OCI-LY7 (cell line): ENCODE results near the gene DHCR7. TPM values are rescaled to one million over a fixed set of nuclear protein-coding genes. Genes with fewer than 3 reads are reported as not detected.

Experiments
- BruUV-seq: library from RNA; stranded (reverse); fragments of 400-500 nt; replicated peaks from 2 replicates; lab custom pipeline; 2021; lab: Mats Ljungman, UMichigan
- CTCF ChIA-PET: fragments of 300-600 bp; sonication (Branson Sonifier 250); formaldehyde crosslinking; loops from one replicate; lab custom pipeline; 2022; ENCODE audit warnings: antibody characterized with exemption; ENCODE audit not compliant: unreplicated experiment; lab: Charles Lee
- POLR2A ChIA-PET: fragments of 300-600 bp; sonication (Branson Sonifier 250); formaldehyde crosslinking; loops from one replicate; lab custom pipeline; 2022; ENCODE audit warnings: antibody characterized with exemption; lab: Charles Lee
- DNase-seq: peaks from one replicate; pipeline ENCODE4 v3.0.0-alpha.2; 2015; ENCODE audit warnings: low spot score
- H2AFZ ChIP-seq: fragments of 200-600 bp; sonication (generic), shearing (Covaris generic); 2 replicates; pipeline ENCODE4 v1.6.1; 2014; ENCODE audit warnings: mild to moderate bottlenecking, antibody characterized with exemption, low read length, moderate library complexity
- H3K27ac ChIP-seq: fragments of 200-600 bp; sonication (generic); 2 replicates; pipeline ENCODE4 v1.5.1; 2014; ENCODE audit warnings: mixed run types, low read depth, mild to moderate bottlenecking, moderate library complexity, low read length, inconsistent platforms; ENCODE audit not compliant: poor library complexity, severe bottlenecking
- H3K36me3 ChIP-seq: fragments of 200-600 bp; sonication (generic); 2 replicates; pipeline ENCODE4 v1.6.1; 2014; ENCODE audit warnings: mild to moderate bottlenecking, antibody characterized with exemption, low read length, moderate library complexity, mixed read lengths; ENCODE audit not compliant: insufficient read depth
- H3K4me1 ChIP-seq: fragments of 200-600 bp; sonication (generic); 2 replicates; pipeline ENCODE4 v1.5.1; 2014; ENCODE audit warnings: mild to moderate bottlenecking, low read length; ENCODE audit not compliant: insufficient read depth, poor library complexity, severe bottlenecking
- H3K4me2 ChIP-seq: fragments of 200-600 bp; sonication (generic); 2 replicates; pipeline ENCODE4 v1.6.1; 2014; ENCODE audit warnings: mild to moderate bottlenecking, low read length
- H3K4me3 ChIP-seq: fragments of 200-600 bp; sonication (generic); 2 replicates; pipeline ENCODE4 v1.5.1; 2014; ENCODE audit warnings: mild to moderate bottlenecking, low read depth, low read length; ENCODE audit not compliant: poor library complexity, severe bottlenecking
- H3K79me2 ChIP-seq: fragments of 200-600 bp; sonication (generic); 2 replicates; pipeline ENCODE4 v1.6.1; 2016; ENCODE audit warnings: low read depth, mild to moderate bottlenecking, low read length, moderate library complexity, mixed read lengths; ENCODE audit not compliant: insufficient read depth
- H3K9me2 ChIP-seq: fragments of 200-600 bp; sonication (generic); 2 replicates; pipeline ENCODE4 v1.6.1; 2016; ENCODE audit warnings: mild to moderate bottlenecking, low read length, mixed read lengths; ENCODE audit not compliant: insufficient read depth
- H3K9me3 ChIP-seq: fragments of 200-600 bp; sonication (generic); 2 replicates; pipeline ENCODE4 v1.6.1; 2014; ENCODE audit warnings: mild to moderate bottlenecking, mixed run types, low read length, mixed read lengths
- H4K20me1 ChIP-seq: fragments of 200-600 bp; sonication (generic); 2 replicates; pipeline ENCODE4 v1.6.1; 2014; ENCODE audit warnings: mild to moderate bottlenecking, antibody characterized with exemption, low read length, moderate library complexity, mixed read lengths; ENCODE audit not compliant: insufficient read depth
- EZH2phosphoT487 ChIP-seq: fragments of 200-600 bp; sonication (generic); IDR thresholded peaks from 2 replicates; pipeline ENCODE4 v1.6.1; 2018; ENCODE audit warnings: low read depth, borderline replicate concordance, mild to moderate bottlenecking, mixed run types, antibody characterized with exemption, low read length, moderate library complexity, mixed read lengths
- intact Hi-C: fragments of 100-400 bp; cut with micrococcal nuclease; formaldehyde crosslinking; loops from one replicate; pipeline ENCODE4 v1.10.0; 2022; ENCODE audit not compliant: unreplicated experiment
- total RNA-seq, 2 experiments: library from RNA; depleted of rRNA in 1 of 2; stranded (reverse); fragments of >200 nt in 1 of 2; shearing (Covaris generic) in 1 of 2; gene quantifications; 2 replicates each; pipeline ENCODE4 v1.2.3, GENCODE V29; 2014 to 2022
- TF ChIP-seq, protein P1 (sequence below): fragments of 200-600 bp; sonication (generic); conservative IDR thresholded peaks from 2 replicates; pipeline ENCODE4 v1.5.1; 2014; ENCODE audit warnings: mild to moderate bottlenecking, antibody characterized with exemption, low read length, moderate library complexity, mixed read lengths

Gene DHCR7
- total RNA-seq, 2 experiments from 2014 or later, result 33.4 to 110 TPM

DNA sequence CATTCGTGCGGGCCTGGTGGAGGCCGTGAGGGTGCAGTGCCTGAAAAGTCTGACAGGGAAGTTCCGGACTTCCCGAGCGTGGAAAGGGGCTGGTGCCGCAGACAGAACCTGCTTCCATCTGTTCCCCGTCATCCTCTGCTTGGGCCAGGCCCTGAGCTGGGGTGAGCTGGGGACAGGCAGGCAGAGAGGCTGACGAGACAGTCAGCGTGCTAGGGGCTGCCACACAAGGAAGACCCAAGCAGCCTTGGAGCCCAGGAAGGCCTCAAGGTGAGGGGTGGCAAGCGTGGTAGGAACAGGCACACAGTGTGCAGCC lies 30.3 kb upstream of the DHCR7 start:
- no peaks in the 10 kb centered on the region for H3K79me2 ChIP-seq
- no peak overlapping the region for H3K27ac ChIP-seq
- no peak overlapping the region for H2AFZ ChIP-seq
- H3K4me2 ChIP-seq, result no peak overlapping the region
- POLR2A ChIA-PET, result no interaction called here
- no peak for DNase-seq
- TF ChIP-seq, protein P1, sequence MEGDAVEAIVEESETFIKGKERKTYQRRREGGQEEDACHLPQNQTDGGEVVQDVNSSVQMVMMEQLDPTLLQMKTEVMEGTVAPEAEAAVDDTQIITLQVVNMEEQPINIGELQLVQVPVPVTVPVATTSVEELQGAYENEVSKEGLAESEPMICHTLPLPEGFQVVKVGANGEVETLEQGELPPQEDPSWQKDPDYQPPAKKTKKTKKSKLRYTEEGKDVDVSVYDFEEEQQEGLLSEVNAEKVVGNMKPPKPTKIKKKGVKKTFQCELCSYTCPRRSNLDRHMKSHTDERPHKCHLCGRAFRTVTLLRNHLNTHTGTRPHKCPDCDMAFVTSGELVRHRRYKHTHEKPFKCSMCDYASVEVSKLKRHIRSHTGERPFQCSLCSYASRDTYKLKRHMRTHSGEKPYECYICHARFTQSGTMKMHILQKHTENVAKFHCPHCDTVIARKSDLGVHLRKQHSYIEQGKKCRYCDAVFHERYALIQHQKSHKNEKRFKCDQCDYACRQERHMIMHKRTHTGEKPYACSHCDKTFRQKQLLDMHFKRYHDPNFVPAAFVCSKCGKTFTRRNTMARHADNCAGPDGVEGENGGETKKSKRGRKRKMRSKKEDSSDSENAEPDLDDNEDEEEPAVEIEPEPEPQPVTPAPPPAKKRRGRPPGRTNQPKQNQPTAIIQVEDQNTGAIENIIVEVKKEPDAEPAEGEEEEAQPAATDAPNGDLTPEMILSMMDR, result no peak
- no peak for TF ChIP-seq EZH2phosphoT487
- intact Hi-C loops, result no loop called here
- H3K9me3 ChIP-seq, result no peaks in the 10 kb centered on the region
- CTCF ChIA-PET, result no interaction called here
- no peaks in the 10 kb centered on the region for H3K4me1 ChIP-seq
- no peaks in the 10 kb centered on the region for H4K20me1 ChIP-seq
- peaks cover 36% of the 10 kb centered on the region for H3K36me3 ChIP-seq
- no peaks in the 10 kb centered on the region for H3K9me2 ChIP-seq
- no TSS peak for BruUV-seq
- no peak overlapping the region for H3K4me3 ChIP-seq

DNA sequence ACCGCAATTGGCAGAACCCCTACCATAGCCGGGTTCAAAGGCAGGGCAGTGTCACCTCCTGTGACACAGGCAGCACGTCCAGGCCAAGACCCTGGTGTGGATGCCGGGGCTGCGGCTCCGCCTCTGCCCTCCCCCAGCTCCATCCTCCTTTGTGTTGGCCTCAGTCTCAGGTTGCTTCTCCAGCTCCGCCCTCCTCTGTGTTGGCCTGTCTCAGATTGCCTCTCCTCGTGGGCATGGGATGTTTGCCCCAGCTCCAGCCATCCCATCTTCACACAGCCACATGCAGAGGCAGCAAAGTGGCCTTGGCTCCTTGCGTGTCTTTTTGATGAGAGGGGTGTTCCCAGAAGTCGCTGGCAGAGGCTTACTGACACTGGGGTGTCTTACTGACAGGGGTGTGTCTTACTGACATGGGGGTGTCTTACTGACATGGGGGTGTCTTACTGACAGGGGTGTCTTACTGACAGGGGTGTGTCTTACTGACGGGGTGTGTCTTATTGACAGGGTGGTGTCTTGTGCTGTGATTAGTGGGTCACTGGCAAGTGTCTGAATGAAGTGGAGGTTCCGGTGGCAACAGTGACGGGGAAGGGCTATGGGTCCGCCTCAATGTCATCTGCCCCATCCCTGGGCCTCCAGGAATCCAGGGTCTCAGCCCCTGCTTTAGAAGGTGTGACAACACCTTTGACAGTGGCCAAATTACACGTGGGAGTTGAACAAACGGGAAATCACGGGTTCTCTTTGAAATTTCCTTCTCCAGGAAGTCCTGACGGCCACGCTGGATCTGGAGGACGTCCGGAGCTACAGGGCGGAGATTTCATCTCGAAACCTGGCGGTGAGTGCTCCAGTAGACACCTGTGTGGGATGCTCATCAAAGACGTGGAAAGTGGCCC lies 29.7 kb upstream of the DHCR7 start:
- TF ChIP-seq, protein P1, result no peak
- TF ChIP-seq EZH2phosphoT487, result no peak
- Histone ChIP-seq H3K27ac (no peak overlapping the region), H3K36me3 (peaks cover 33% of the 10 kb centered on the region), H3K4me3 (no peak overlapping the region), H2AFZ (no peak overlapping the region), H3K9me2 (no peaks in the 10 kb centered on the region), H3K9me3 (no peaks in the 10 kb centered on the region), H3K4me2 (no peak overlapping the region), H3K79me2 (no peaks in the 10 kb centered on the region), H3K4me1 (no peaks in the 10 kb centered on the region), H4K20me1 (no peaks in the 10 kb centered on the region)
- POLR2A ChIA-PET, result no interaction called here
- DNase-seq, result no peak
- intact Hi-C loops, result no loop called here
- CTCF ChIA-PET, result no interaction called here
- BruUV-seq, result no TSS peak
